Thoracic aorta (tissue), 2 donors: ENCODE data around the gene ATAD2B. TPM values are rescaled to one million over a fixed set of nuclear protein-coding genes. Genes with fewer than 3 reads are reported as not detected.

Source experiments
- ATAC-seq: fragments of 150-250 bp; one replicate; pipeline ENCODE4 v1.8.0; 2017; ENCODE audit warnings: low read depth; ENCODE audit not compliant: insufficient number of reproducible peaks, low FRiP score
- DNase-seq: peaks from one replicate; pipeline ENCODE4 v3.0.0-alpha.2; 2020; ENCODE audit warnings: low spot score
- H3K27ac ChIP-seq, 2 donors: fragments of 200-600 bp; sonication (generic); 1 replicate in 1 of 2; 2 replicates in 1 of 2; pipeline ENCODE4 v1.5.1; 2016; ENCODE audit warnings: mild to moderate bottlenecking in 2 of 2, moderate library complexity in 2 of 2
- H3K27me3 ChIP-seq: fragments of 200-600 bp; sonication (generic); replicated peaks from 2 replicates; pipeline ENCODE4 v1.6.0; 2016; ENCODE audit warnings: mild to moderate bottlenecking; ENCODE audit not compliant: insufficient read depth
- H3K36me3 ChIP-seq: fragments of 200-600 bp; sonication (generic); one replicate; pipeline ENCODE4 v1.5.1; 2016
- H3K4me1 ChIP-seq, 2 donors: fragments of 200-600 bp; sonication (generic); 1 replicate in 1 of 2; 2 replicates in 1 of 2; pipeline versions ENCODE4 v1.5.1 to v1.6.0; 2016; ENCODE audit warnings: low read depth in 2 of 2, mild to moderate bottlenecking in 1 of 2; ENCODE audit not compliant: control insufficient read depth in 1 of 2
- H3K4me3 ChIP-seq: fragments of 200-600 bp; sonication (generic); 2 replicates; pipeline ENCODE4 v1.5.1; 2016; ENCODE audit warnings: mild to moderate bottlenecking
- H3K9me3 ChIP-seq: fragments of 200-600 bp; sonication (generic); 2 replicates; pipeline ENCODE4 v1.5.1; 2016
- total RNA-seq, 2 donors: library from RNA; depleted of rRNA; stranded (reverse); fragments of >200 nt; gene quantifications; one replicate each; pipeline versions ENCODE4 v1.1.0 to v1.2.3, GENCODE V29; 2016
- TF ChIP-seq, protein P1 (sequence below): fragments of 200-600 bp; sonication (generic); IDR thresholded peaks from one replicate; pipeline ENCODE4 v1.5.1; 2019; ENCODE audit warnings: antibody characterized with exemption

The ATAD2B gene
- total RNA-seq, 2 donors from 2014 or later: 38.3 to 80.7 TPM

DNA sequence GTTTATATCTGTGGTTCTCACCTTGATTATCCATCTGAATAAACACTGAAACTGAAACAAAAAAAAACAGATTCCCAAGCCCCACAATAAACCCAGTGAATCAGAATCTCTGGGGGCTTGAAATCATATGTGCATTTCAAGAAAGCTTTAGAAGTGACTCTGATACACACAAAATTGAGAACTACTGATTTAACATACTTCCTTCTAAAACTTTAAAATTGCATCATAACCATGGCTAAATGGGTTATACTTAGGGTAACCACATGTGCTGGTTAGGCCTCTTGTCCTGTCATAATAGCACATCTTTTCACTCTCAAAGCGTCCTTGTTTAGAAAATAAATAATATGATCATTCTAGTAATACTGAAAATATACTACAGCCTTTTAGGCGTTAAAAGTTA, 100.9 kb downstream of the ATAD2B start:
- Histone ChIP-seq H3K9me3 (no peaks in the 10 kb centered on the region), H3K4me3 (no peak overlapping the region), H3K27me3 (no peaks in the 10 kb centered on the region), H3K27ac (no peak overlapping the region), H3K4me1 (no peaks in the 10 kb centered on the region), H3K36me3 (peaks cover 6% of the 10 kb centered on the region)
- TF ChIP-seq, protein P1, sequence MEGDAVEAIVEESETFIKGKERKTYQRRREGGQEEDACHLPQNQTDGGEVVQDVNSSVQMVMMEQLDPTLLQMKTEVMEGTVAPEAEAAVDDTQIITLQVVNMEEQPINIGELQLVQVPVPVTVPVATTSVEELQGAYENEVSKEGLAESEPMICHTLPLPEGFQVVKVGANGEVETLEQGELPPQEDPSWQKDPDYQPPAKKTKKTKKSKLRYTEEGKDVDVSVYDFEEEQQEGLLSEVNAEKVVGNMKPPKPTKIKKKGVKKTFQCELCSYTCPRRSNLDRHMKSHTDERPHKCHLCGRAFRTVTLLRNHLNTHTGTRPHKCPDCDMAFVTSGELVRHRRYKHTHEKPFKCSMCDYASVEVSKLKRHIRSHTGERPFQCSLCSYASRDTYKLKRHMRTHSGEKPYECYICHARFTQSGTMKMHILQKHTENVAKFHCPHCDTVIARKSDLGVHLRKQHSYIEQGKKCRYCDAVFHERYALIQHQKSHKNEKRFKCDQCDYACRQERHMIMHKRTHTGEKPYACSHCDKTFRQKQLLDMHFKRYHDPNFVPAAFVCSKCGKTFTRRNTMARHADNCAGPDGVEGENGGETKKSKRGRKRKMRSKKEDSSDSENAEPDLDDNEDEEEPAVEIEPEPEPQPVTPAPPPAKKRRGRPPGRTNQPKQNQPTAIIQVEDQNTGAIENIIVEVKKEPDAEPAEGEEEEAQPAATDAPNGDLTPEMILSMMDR: no peak
- ATAC-seq (no peak), DNase-seq (no peak)

DNA sequence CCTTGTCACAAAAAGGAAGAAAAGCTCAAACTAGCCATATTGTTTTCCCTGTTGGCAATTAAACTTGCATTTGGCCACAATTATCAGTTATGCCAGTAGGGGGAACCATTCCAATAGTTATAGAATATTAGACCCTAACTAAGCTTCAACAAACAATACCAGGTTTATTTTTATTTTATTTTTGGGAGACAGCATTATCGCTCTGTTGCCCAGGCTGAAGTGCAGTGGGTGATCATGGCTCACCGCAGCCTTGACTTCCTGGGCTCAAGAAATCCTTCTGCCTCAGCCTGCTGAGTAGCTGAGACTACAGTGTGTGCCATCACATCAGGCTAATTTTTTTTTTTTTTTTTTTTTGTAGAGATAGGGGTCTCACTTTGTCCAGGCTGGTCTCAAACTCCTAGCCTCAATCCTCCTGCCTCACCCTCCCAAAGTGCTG, 102.1 kb downstream of the ATAD2B start:
- DNase-seq (no peak), ATAC-seq (no peak)
- H3K27ac ChIP-seq: no peak overlapping the region
- no peaks in the 10 kb centered on the region for H3K27me3 ChIP-seq
- H3K4me3 ChIP-seq: no peak overlapping the region
- H3K9me3 ChIP-seq: no peaks in the 10 kb centered on the region
- peaks cover 6% of the 10 kb centered on the region for H3K36me3 ChIP-seq
- H3K4me1 ChIP-seq: no peaks in the 10 kb centered on the region
- TF ChIP-seq, protein P1: peak; percentile 45

DNA sequence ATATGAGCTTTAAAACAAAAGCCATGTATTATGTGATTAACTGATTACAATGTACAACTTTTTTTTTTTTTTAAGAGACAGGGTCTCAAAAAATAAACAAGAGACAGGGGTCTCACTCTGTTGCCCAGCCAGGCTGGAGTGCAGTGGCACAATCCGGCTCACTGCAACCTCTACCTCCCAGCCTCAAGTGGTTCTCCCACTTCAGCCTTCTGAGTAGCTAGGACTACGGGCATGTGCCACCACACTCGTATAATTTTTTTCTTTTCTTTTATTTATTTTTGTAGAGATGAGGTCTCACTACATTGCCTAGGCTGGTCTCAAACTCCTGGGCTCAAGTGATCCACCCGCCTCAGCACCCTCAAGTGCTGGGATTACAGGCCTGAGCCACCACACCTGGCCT, 103.1 kb downstream of the ATAD2B start:
- Histone ChIP-seq H3K27me3 (no peaks in the 10 kb centered on the region), H3K9me3 (no peaks in the 10 kb centered on the region), H3K27ac (no peak overlapping the region), H3K36me3 (peaks cover 6% of the 10 kb centered on the region), H3K4me3 (no peak overlapping the region), H3K4me1 (no peaks in the 10 kb centered on the region)
- ATAC-seq (no peak), DNase-seq (no peak)
- TF ChIP-seq, protein P1: no peak

DNA sequence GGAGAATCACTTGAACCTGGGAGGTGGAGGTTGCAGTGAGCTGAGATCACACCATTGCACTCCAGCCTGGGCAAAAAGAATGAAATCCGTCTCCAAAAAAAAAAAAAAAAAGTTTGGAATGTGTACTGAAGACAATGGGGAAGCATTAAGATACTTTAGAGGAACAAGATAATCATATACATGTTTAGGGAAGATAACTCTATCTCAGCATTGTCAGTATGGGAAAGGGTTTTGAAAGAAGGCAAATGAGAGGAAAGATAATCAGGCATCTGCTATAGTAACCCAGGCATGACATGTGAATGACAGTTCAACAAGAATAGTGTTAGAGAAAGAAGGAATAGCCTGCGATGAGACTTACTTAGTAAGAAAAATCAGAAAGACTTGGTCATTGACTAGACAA, 112.0 kb downstream of the ATAD2B start:
- no peak for ATAC-seq
- no peak overlapping the region for H3K27ac ChIP-seq
- no peaks in the 10 kb centered on the region for H3K27me3 ChIP-seq
- H3K4me1 ChIP-seq: no peaks in the 10 kb centered on the region
- no peak overlapping the region for H3K4me3 ChIP-seq
- no peak for DNase-seq
- H3K9me3 ChIP-seq: no peaks in the 10 kb centered on the region
- H3K36me3 ChIP-seq: peaks cover 2% of the 10 kb centered on the region
- TF ChIP-seq, protein P1: no peak

DNA sequence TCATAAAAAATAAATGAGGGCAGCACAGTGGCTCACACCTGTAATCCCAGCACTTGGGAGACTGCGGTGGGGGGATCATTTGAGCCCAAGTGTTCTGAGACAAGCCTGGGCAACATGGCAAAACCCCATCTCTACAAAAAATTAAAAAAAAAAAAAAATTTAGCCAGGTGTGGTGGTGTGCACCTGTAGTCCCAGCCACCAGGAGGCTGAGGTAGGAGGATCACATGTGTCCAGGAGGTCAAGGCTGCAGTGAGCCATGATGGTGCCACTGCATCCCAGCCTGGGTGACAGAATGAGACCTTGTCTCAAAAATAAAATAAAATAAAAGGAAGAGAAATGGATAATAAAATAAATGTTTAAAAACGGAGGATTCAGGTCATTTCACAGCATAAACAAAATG, 113.5 kb downstream of the ATAD2B start:
- Histone ChIP-seq H3K4me3 (no peak overlapping the region), H3K4me1 (no peaks in the 10 kb centered on the region), H3K27ac (no peak overlapping the region), H3K36me3 (peaks cover 2% of the 10 kb centered on the region), H3K27me3 (no peaks in the 10 kb centered on the region), H3K9me3 (no peaks in the 10 kb centered on the region)
- TF ChIP-seq, protein P1: no peak
- ATAC-seq: no peak
- DNase-seq: no peak
